ENCODE measurements around the gene HGD. TPM values are rescaled to one million over a fixed set of nuclear protein-coding genes. Genes with fewer than 3 reads are reported as not detected.
A peak's percentile ranks its signal among the peaks of the same experiment; 100 is the strongest.
"Not testable (repeated sequence)": the region's sequence is repeated elsewhere in the genome, so short reads cannot be mapped to it uniquely, and the experiment has no call there.

The HGD gene
- total RNA-seq, 1 experiment from 2014 or later: not detected

GRCh38 chr3:120640231-120640630 is 41.8 kb downstream of the HGD start:
- no peak for DNase-seq (ENCODE audit: low read depth)

GRCh38 chr3:120638820-120639219 is 43.2 kb downstream of the HGD start:
- not testable (repeated sequence) for DNase-seq (ENCODE audit: low read depth)

GRCh38 chr3:120637851-120638559 is 44.0 kb downstream of the HGD start:
- peak; percentile 40 for DNase-seq (ENCODE audit: low read depth)

GRCh38 chr3:120636795-120637401 is 45.1 kb downstream of the HGD start:
- no peak for DNase-seq (ENCODE audit: low read depth)

- DNase-seq (ENCODE audit: low read depth): no peak
These were observed 47.5 kb downstream of the HGD start for GRCh38 chr3:120634539-120634938.

- DNase-seq (ENCODE audit: low read depth): peak; percentile 73
These were observed 56.9 kb downstream of the HGD start for GRCh38 chr3:120625159-120625586.

GRCh38 chr3:120623727-120624093 is 58.3 kb downstream of the HGD start:
- no peak for DNase-seq (ENCODE audit: low read depth)

GRCh38 chr3:120622870-120623726 is 58.9 kb downstream of the HGD start:
- DNase-seq (ENCODE audit: low read depth): peak; percentile 95

- no peak for DNase-seq (ENCODE audit: low read depth)
These were observed 59.6 kb downstream of the HGD start for GRCh38 chr3:120622457-120622856.

GRCh38 chr3:120616745-120617144 is 65.3 kb downstream of the HGD start:
- DNase-seq (ENCODE audit: low read depth): not testable (repeated sequence)

- DNase-seq (ENCODE audit: low read depth): peak; percentile 80
These were observed 66.0 kb downstream of the HGD start for GRCh38 chr3:120615847-120616609.

- no peak for DNase-seq (ENCODE audit: low read depth)
These were observed 67.3 kb downstream of the HGD start for GRCh38 chr3:120614765-120615164.

GRCh38 chr3:120608506-120608905 is 73.5 kb downstream of the HGD start:
- DNase-seq (ENCODE audit: low read depth): no peak

- no peak for DNase-seq (ENCODE audit: low read depth)
These were observed 77.3 kb downstream of the HGD start for GRCh38 chr3:120604784-120605183.

- no peak for DNase-seq (ENCODE audit: low read depth)
These were observed 77.7 kb downstream of the HGD start for GRCh38 chr3:120604382-120604781.

- no peak for DNase-seq (ENCODE audit: low read depth)
These were observed 79.4 kb downstream of the HGD start for GRCh38 chr3:120602682-120603081.

- DNase-seq (ENCODE audit: low read depth): no peak
These were observed 80.5 kb downstream of the HGD start for GRCh38 chr3:120601554-120601953.

- no peak for DNase-seq (ENCODE audit: low read depth)
These were observed 82.8 kb downstream of the HGD start for GRCh38 chr3:120599211-120599610.

- DNase-seq (ENCODE audit: low read depth): no peak
These were observed 84.5 kb downstream of the HGD start for GRCh38 chr3:120597445-120598049.

GRCh38 chr3:120596853-120597223 is 85.2 kb downstream of the HGD start:
- DNase-seq (ENCODE audit: low read depth): no peak

Data from HT1080 (cell line).